Cardiac muscle cell (in vitro differentiated cells and primary cell): ENCODE measurements around the gene FAM78B. TPM values are rescaled to one million over a fixed set of nuclear protein-coding genes. Genes with fewer than 3 reads are reported as not detected.

Experiments
- DNase-seq, 2 donors: peaks; one replicate each; pipeline versions ENCODE4 v3.0.0 to v3.0.0-alpha.2; 2010 to 2017; ENCODE audit warnings: low read depth in 1 of 2, low spot score in 1 of 2
- H3K27ac ChIP-seq: fragments of 200-600 bp; sonication (generic); 2 replicates; pipeline ENCODE4 v1.5.1; 2016
- H3K27me3 ChIP-seq: fragments of 200-600 bp; sonication (generic); 2 replicates; pipeline ENCODE4 v1.6.0; 2016; ENCODE audit warnings: control low read depth
- H3K36me3 ChIP-seq: fragments of 200-600 bp; sonication (generic); 2 replicates; pipeline ENCODE4 v1.5.1; 2016; ENCODE audit warnings: control low read depth
- H3K4me1 ChIP-seq: fragments of 200-600 bp; sonication (generic); 2 replicates; pipeline ENCODE4 v1.8.1; 2017; ENCODE audit warnings: low read depth, mild to moderate bottlenecking, mixed run types
- H3K4me3 ChIP-seq: fragments of 200-600 bp; sonication (generic); 2 replicates; pipeline ENCODE4 v1.5.1; 2016; ENCODE audit warnings: mild to moderate bottlenecking
- H3K9me3 ChIP-seq: fragments of 200-600 bp; sonication (generic); 2 replicates; pipeline ENCODE4 v1.5.1; 2017; ENCODE audit warnings: low read depth, mild to moderate bottlenecking, control low read depth
- polyA plus RNA-seq: library from polyadenylated mRNA; unstranded; fragments of >200 nt; fragmentation: Nextera tagmentation; extraction: Ambion mirVana; gene quantifications from 2 replicates; pipeline ENCODE4 v1.2.1, GENCODE V29; 2016
- total RNA-seq: library from RNA; depleted of rRNA; stranded (reverse); fragments of >200 nt; gene quantifications from 2 replicates; pipeline ENCODE4 v1.2.3, GENCODE V29; 2016
- TF ChIP-seq, protein P1 (sequence below): IDR thresholded peaks from 2 replicates; pipeline ENCODE4 v1.5.1; 2012; ENCODE audit warnings: low read depth, mild to moderate bottlenecking, low read length

The FAM78B gene
- total and polyA plus RNA-seq, 2 experiments from 2014 or later, result 0.06 to 0.57 TPM

DNA sequence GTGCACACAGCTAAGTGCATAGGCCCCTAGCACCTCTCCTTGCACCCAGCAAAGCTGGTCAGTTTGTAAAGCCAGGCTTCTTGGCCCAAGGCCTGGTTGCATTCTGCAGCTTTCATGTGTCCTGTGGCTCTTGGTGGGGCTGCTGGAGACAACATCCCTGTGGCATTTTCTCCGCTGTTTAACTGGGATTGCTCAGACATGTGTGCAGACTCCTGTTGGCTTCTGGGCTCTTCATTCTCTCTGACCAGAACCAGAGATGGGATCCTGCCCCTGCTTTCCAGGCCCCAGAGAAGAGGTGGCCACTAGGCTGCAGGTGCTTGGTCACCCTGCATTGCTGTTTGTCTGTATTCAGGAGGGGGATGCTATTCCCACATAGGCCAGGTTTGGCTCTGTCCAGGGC, 50.8 kb downstream of the FAM78B start:
- DNase-seq, result no peak
- Histone ChIP-seq H3K36me3 (no peaks in the 10 kb centered on the region), H3K9me3 (no peaks in the 10 kb centered on the region), H3K27ac (no peak overlapping the region), H3K4me1 (peaks cover 3% of the 10 kb centered on the region), H3K27me3 (no peaks in the 10 kb centered on the region), H3K4me3 (no peak overlapping the region)
- TF ChIP-seq, protein P1, sequence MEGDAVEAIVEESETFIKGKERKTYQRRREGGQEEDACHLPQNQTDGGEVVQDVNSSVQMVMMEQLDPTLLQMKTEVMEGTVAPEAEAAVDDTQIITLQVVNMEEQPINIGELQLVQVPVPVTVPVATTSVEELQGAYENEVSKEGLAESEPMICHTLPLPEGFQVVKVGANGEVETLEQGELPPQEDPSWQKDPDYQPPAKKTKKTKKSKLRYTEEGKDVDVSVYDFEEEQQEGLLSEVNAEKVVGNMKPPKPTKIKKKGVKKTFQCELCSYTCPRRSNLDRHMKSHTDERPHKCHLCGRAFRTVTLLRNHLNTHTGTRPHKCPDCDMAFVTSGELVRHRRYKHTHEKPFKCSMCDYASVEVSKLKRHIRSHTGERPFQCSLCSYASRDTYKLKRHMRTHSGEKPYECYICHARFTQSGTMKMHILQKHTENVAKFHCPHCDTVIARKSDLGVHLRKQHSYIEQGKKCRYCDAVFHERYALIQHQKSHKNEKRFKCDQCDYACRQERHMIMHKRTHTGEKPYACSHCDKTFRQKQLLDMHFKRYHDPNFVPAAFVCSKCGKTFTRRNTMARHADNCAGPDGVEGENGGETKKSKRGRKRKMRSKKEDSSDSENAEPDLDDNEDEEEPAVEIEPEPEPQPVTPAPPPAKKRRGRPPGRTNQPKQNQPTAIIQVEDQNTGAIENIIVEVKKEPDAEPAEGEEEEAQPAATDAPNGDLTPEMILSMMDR, result no peak

DNA sequence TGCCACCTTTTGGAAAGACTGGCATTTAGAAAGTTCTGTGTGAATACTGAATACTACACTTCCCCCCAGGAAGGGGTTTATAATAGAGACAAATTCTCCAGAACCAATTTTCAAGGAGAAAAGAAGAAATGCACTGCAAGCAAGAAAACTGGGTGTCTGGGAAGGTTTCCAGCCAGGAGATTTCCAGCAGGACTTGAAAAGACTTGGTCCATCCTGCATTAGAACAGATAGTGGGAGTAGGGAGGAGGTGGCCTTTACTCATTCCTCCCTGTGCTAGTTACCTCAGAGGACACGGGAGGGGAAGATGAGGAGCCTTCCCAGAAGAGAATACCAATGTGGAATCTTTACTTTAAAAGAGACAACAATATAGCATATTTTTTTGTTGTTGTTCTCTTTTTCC, 52.4 kb downstream of the FAM78B start:
- Histone ChIP-seq H3K36me3 (no peaks in the 10 kb centered on the region), H3K4me3 (no peak overlapping the region), H3K9me3 (no peaks in the 10 kb centered on the region), H3K27ac (no peak overlapping the region), H3K4me1 (peaks cover 2% of the 10 kb centered on the region), H3K27me3 (no peaks in the 10 kb centered on the region)
- no peak for DNase-seq
- TF ChIP-seq, protein P1, result no peak

DNA sequence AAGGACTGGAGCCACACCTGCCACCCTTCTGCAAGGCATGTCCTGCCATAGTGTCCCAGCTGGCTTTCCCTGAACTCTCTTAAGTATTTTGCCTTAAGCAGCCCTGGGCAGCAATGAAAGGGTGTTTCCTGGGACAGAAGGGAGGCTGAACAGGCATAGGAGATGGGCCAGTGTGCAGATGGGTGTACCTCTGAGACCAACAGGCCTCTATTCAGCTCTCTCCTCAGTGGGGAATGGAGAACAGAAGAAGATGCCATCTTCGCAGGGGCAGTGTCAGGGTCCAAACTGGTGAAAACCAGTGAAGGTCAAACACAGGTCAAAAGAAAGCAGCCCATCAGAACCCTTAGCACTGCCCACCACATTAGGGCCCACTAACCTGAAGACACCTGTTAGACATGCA, 53.2 kb downstream of the FAM78B start:
- Histone ChIP-seq H3K27ac (no peak overlapping the region), H3K4me3 (no peak overlapping the region), H3K4me1 (no peaks in the 10 kb centered on the region), H3K27me3 (no peaks in the 10 kb centered on the region), H3K36me3 (no peaks in the 10 kb centered on the region), H3K9me3 (no peaks in the 10 kb centered on the region)
- TF ChIP-seq, protein P1, result no peak
- DNase-seq, result no peak

DNA sequence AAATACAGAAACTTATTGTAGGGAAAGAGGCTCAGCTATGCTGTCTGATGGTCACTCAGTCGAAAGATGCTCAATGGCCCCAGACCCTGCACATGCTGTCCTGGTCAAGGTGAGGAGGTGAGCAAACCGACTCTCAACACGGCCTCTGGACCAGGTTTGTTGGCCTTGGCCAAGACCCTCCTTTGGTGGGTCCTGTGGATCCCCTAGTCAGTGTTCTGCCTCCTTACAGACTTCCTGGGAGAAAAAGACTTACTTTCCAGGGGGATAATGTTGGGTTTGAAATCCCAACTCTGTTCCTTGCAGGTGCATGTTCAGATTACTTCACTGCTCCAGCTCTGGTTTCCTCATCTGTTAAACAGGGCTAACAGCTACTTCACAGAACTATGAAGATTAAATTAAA, 53.8 kb downstream of the FAM78B start:
- Histone ChIP-seq H3K36me3 (no peaks in the 10 kb centered on the region), H3K27ac (no peak overlapping the region), H3K27me3 (no peaks in the 10 kb centered on the region), H3K9me3 (no peaks in the 10 kb centered on the region), H3K4me3 (no peak overlapping the region), H3K4me1 (no peaks in the 10 kb centered on the region)
- DNase-seq, result no peak
- TF ChIP-seq, protein P1, result no peak

DNA sequence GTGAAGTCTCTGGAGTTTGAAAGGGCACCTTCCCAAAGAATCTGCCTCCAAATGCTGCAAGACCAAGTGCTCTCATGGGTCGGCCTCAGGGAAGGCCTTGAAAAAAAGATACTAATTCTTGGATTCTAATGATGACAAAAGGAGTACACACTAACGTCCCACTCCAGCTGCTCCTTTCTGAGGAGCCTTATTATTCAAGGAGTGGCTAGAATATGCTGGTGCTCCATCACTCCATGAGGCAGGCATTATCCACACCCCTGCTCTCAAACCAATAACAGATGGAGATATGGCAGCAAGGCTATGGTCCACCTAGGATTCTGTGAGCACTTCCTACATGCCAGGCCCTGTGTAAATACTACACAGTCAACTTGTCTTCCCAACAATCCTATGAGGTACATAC, 54.4 kb downstream of the FAM78B start:
- Histone ChIP-seq H3K27me3 (no peaks in the 10 kb centered on the region), H3K36me3 (no peaks in the 10 kb centered on the region), H3K4me1 (no peaks in the 10 kb centered on the region), H3K9me3 (no peaks in the 10 kb centered on the region), H3K4me3 (no peak overlapping the region), H3K27ac (no peak overlapping the region)
- TF ChIP-seq, protein P1, result no peak
- DNase-seq, result no peak

DNA sequence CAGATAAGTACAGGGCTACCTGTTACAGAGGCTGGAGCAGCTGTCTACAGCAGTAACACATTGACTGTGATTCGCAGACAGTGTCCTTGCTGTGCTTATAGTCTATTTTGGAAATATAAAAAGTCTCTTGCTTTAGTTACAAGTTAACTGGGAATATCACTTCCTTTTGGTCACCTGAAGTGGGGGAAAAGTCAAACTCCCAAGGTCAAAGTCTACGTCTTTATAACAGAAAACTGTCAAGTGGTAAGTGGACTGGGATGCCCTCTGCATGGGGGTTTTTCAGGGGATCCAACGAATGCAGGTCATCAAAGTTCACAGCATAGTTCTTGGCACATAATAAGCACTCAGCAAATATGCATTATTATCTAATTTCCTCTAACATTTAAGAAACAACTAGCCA, 55.4 kb downstream of the FAM78B start:
- DNase-seq, result no peak
- H3K9me3 ChIP-seq, result no peaks in the 10 kb centered on the region
- no peak overlapping the region for H3K27ac ChIP-seq
- H3K27me3 ChIP-seq, result no peaks in the 10 kb centered on the region
- H3K4me1 ChIP-seq, result no peaks in the 10 kb centered on the region
- TF ChIP-seq, protein P1, result no peak
- H3K4me3 ChIP-seq, result no peak overlapping the region
- H3K36me3 ChIP-seq, result no peaks in the 10 kb centered on the region
